K562 (cell line): ENCODE results near the gene MRPL52.

Experiments
- BMI1 ChIP-seq: fragments of 150-350 bp; IDR thresholded peaks from 2 replicates; pipeline ENCODE4 v1.6.1; 2014; ENCODE audit warnings: low read length
- HDGF ChIP-seq: fragments of 450-650 bp; IDR thresholded peaks from 2 replicates; pipeline ENCODE4 v1.6.1; 2016
- KAT8 ChIP-seq: fragments of 450-650 bp; IDR thresholded peaks from 2 replicates; pipeline ENCODE4 v1.6.1; 2016; ENCODE audit warnings: low read depth, mild to moderate bottlenecking
- NFYB ChIP-seq: IDR thresholded peaks from 2 replicates; pipeline ENCODE4 v1.6.1; 2011; ENCODE audit warnings: mild to moderate bottlenecking, moderate library complexity; ENCODE audit not compliant: insufficient read length; ENCODE audit errors: extremely low read depth
- POLR2A ChIP-seq: fragments of 450-650 bp; conservative IDR thresholded peaks from 2 replicates; pipeline ENCODE4 v1.6.1; 2016
- POLR2AphosphoS2 ChIP-seq: IDR thresholded peaks from 2 replicates; pipeline ENCODE4 v1.6.1; 2012; ENCODE audit warnings: low read length, improper control_type of control experiment
- SAFB ChIP-seq: fragments of 200-400 bp; formaldehyde crosslinking; IDR thresholded peaks from 2 replicates; pipeline ENCODE4 v1.6.1; 2017; ENCODE audit warnings: low read depth, low read length, borderline replicate concordance
- ZNF445 ChIP-seq: fragments of 250-450 bp; sonication (Bioruptor Pico); IDR thresholded peaks from 2 replicates; pipeline ENCODE4 v1.4.0; 2020; ENCODE audit warnings: low read depth, mild to moderate bottlenecking, moderate library complexity
- TF ChIP-seq, protein P1 (sequence below), 3 experiments: IDR thresholded peaks in 2 of 3; conservative IDR thresholded peaks in 1 of 3; 2 replicates each; pipeline ENCODE4 v1.5.1; 2011 to 2012; ENCODE audit warnings: low read length in 3 of 3, mild to moderate bottlenecking in 3 of 3, control low read depth in 2 of 3, improper control_type of control experiment in 1 of 3, inconsistent platforms in 1 of 3, low read depth in 1 of 3, mixed read lengths in 1 of 3, moderate library complexity in 1 of 3; ENCODE audit not compliant: insufficient read depth in 2 of 3

DNA sequence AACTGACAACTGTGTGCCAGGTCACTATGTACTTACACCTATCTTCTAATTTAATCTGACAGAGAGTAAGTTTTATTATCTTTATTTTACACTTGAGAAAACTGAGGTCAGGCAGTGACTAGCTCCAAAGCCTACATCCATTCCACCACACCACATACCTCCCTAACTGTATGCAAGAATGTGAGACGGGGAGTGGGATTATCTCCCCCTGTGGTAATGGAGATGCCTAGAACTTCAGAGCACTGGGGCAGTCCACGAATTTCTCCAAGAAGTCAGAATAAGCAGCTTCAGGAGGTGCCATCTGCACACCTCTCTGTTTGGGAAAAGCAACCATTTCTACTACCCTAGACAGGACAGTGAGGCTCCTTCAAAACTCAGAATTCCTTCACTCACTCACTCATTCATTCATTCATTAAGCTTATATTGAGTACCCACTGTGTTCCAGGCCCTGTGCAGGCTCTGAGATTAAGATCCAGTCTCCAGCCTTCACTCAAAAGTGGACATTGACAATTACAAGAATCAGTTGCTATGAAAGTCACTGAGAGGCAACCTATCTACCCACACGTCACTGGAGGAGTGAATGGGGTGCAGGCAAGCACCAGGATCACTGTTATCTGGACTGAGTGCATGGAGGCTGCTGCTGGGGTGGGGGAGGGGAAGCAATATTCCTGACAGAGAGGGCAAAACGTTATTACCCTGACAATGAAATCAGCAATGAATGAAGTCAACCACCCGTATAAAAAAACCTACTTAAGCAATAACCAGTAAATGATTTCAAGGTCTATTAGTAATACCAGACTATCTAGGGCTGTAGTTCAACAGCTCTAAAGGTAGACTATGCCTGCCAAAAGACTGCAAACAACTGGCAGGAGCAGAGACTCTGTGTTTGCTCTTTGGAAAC lies 32.4 kb upstream of the MRPL52 start:
- no peak for TF ChIP-seq NFYB
- no peak for TF ChIP-seq KAT8
- no peak for TF ChIP-seq HDGF
- TF ChIP-seq ZNF445 (CRISPR knock-in tag): no peak
- TF ChIP-seq SAFB: no peak
- TF ChIP-seq, protein P1, sequence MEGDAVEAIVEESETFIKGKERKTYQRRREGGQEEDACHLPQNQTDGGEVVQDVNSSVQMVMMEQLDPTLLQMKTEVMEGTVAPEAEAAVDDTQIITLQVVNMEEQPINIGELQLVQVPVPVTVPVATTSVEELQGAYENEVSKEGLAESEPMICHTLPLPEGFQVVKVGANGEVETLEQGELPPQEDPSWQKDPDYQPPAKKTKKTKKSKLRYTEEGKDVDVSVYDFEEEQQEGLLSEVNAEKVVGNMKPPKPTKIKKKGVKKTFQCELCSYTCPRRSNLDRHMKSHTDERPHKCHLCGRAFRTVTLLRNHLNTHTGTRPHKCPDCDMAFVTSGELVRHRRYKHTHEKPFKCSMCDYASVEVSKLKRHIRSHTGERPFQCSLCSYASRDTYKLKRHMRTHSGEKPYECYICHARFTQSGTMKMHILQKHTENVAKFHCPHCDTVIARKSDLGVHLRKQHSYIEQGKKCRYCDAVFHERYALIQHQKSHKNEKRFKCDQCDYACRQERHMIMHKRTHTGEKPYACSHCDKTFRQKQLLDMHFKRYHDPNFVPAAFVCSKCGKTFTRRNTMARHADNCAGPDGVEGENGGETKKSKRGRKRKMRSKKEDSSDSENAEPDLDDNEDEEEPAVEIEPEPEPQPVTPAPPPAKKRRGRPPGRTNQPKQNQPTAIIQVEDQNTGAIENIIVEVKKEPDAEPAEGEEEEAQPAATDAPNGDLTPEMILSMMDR (IDR thresholded peaks at IDR 0.05 in 2 of 3, conservative IDR thresholded peaks at IDR 0.05 in 1 of 3; ENCODE audit: insufficient read depth in 2 of 3, low read depth in 1 of 3, low read length in 3 of 3): no peak
- TF ChIP-seq POLR2AphosphoS2: no peak
- no peak for TF ChIP-seq POLR2A
- no peak for TF ChIP-seq BMI1
